PC-9 (cell line): ENCODE results near the gene ASIC4.

Experiments used
- EZH2 ChIP-seq: fragments of 200-600 bp; sonication (generic); IDR thresholded peaks from 2 replicates; pipeline ENCODE4 v1.8.0; 2017; ENCODE audit warnings: antibody characterized with exemption, low read depth
- TF ChIP-seq, protein P1 (sequence below): fragments of 200-600 bp; sonication (generic); conservative IDR thresholded peaks from 2 replicates; pipeline ENCODE4 v1.6.1; 2017; ENCODE audit warnings: mixed run types, antibody characterized with exemption, mild to moderate bottlenecking, moderate library complexity

DNA sequence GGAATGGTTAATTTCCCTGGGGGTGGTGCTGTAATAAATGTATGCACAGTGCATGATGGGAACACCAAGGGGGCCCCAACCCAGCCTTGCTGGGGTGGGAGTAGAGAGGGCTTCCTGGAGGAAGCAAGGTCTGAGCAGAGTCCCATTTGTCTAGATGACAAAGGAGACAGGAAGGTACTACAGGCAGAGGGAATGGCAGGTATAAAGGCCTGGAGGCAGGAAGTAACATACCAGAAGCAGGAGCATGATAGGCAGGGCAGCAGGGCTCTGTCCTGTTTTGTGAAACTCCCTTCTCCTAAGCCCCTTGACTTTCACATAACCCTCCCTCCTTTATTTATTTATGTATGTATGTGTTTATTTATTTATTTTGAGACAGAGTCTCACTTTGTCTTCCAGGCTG, 11.7 kb upstream of the ASIC4 start:
- TF ChIP-seq, protein P1, sequence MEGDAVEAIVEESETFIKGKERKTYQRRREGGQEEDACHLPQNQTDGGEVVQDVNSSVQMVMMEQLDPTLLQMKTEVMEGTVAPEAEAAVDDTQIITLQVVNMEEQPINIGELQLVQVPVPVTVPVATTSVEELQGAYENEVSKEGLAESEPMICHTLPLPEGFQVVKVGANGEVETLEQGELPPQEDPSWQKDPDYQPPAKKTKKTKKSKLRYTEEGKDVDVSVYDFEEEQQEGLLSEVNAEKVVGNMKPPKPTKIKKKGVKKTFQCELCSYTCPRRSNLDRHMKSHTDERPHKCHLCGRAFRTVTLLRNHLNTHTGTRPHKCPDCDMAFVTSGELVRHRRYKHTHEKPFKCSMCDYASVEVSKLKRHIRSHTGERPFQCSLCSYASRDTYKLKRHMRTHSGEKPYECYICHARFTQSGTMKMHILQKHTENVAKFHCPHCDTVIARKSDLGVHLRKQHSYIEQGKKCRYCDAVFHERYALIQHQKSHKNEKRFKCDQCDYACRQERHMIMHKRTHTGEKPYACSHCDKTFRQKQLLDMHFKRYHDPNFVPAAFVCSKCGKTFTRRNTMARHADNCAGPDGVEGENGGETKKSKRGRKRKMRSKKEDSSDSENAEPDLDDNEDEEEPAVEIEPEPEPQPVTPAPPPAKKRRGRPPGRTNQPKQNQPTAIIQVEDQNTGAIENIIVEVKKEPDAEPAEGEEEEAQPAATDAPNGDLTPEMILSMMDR, result no peak
- TF ChIP-seq EZH2, result no peak
